Ascending aorta (tissue), 2 donors: ENCODE data around the gene DGKK. TPM values are rescaled to one million over a fixed set of nuclear protein-coding genes. Genes with fewer than 3 reads are reported as not detected.
"Not testable (repeated sequence)": the region's sequence is repeated elsewhere in the genome, so short reads cannot be mapped to it uniquely, and the experiment has no call there.

Source experiments
- DNase-seq, 2 donors: peaks; one replicate each; pipeline ENCODE4 v3.0.0-alpha.2; 2019; ENCODE audit warnings: low spot score in 2 of 2
- H3K27ac ChIP-seq, 2 donors: fragments of 200-600 bp; sonication (generic); one replicate each; pipeline ENCODE4 v1.5.1; 2016 to 2017; ENCODE audit warnings: mild to moderate bottlenecking in 1 of 2
- H3K27me3 ChIP-seq: fragments of 200-600 bp; sonication (generic); one replicate; pipeline ENCODE4 v1.5.1; 2017
- H3K36me3 ChIP-seq, 2 donors: fragments of 200-600 bp; sonication (generic); one replicate each; pipeline ENCODE4 v1.5.1; 2016
- H3K4me1 ChIP-seq, 2 donors: fragments of 200-600 bp; sonication (generic); one replicate each; pipeline ENCODE4 v1.5.1; 2016 to 2017; ENCODE audit warnings: mild to moderate bottlenecking in 1 of 2
- H3K4me3 ChIP-seq, 2 donors: fragments of 200-600 bp; sonication (generic); one replicate each; pipeline ENCODE4 v1.5.1; 2016 to 2017; ENCODE audit warnings: mild to moderate bottlenecking in 1 of 2
- H3K9me3 ChIP-seq, 2 donors: fragments of 200-600 bp; sonication (generic); one replicate each; pipeline ENCODE4 v1.5.1; 2016
- intact Hi-C: fragments of 100-400 bp; cut with DNase I; formaldehyde crosslinking; loops from one replicate; pipeline ENCODE4 v1.15.1; 2023
- total RNA-seq: library from RNA; depleted of rRNA; stranded (reverse); fragments of >200 nt; gene quantifications from one replicate; pipeline ENCODE4 v1.1.0, GENCODE V29; 2016
- TF ChIP-seq, protein P1 (sequence below), 3 experiments: fragments of 200-600 bp in 2 of 3; fragments of 450-650 bp in 1 of 3; sonication (generic) in 2 of 3; IDR thresholded peaks; one replicate each; pipeline ENCODE4 v1.5.1; 2016 to 2019; ENCODE audit warnings: antibody characterized with exemption in 3 of 3, mild to moderate bottlenecking in 1 of 3, moderate library complexity in 1 of 3

The DGKK gene
- total RNA-seq, 1 donor from 2014 or later: not detected

DNA sequence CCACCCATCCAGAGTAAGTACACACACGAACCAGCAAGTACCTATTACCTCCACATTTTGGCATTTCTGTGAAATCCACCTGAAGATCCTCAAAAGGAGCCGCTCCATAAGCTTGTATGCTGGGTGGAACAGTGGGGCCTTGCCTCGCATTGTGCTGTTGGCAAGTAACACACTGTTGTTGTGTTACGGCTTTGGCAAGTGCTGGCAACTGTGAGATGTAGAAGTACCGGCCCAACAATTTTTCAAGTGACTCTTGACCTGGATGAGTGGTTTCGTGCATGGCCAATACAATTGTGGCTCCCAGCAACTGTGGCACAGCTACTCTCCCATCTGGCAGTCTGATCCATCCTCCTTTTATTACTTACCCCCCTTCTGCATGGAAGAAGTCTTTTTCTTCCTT is 137.3 kb downstream of the DGKK start:
- TF ChIP-seq, protein P1, sequence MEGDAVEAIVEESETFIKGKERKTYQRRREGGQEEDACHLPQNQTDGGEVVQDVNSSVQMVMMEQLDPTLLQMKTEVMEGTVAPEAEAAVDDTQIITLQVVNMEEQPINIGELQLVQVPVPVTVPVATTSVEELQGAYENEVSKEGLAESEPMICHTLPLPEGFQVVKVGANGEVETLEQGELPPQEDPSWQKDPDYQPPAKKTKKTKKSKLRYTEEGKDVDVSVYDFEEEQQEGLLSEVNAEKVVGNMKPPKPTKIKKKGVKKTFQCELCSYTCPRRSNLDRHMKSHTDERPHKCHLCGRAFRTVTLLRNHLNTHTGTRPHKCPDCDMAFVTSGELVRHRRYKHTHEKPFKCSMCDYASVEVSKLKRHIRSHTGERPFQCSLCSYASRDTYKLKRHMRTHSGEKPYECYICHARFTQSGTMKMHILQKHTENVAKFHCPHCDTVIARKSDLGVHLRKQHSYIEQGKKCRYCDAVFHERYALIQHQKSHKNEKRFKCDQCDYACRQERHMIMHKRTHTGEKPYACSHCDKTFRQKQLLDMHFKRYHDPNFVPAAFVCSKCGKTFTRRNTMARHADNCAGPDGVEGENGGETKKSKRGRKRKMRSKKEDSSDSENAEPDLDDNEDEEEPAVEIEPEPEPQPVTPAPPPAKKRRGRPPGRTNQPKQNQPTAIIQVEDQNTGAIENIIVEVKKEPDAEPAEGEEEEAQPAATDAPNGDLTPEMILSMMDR (IDR thresholded peaks at IDR 0.05): no peak
- intact Hi-C loops: no loop called here
- Histone ChIP-seq H3K36me3 (no peaks in the 10 kb centered on the region), H3K27me3 (no peaks in the 10 kb centered on the region), H3K27ac (no peak overlapping the region), H3K4me3 (no peak overlapping the region), H3K4me1 (no peaks in the 10 kb centered on the region), H3K9me3 (peaks cover 0 to 6% of the 10 kb centered on the region in 2 donors)
- no peak for DNase-seq

DNA sequence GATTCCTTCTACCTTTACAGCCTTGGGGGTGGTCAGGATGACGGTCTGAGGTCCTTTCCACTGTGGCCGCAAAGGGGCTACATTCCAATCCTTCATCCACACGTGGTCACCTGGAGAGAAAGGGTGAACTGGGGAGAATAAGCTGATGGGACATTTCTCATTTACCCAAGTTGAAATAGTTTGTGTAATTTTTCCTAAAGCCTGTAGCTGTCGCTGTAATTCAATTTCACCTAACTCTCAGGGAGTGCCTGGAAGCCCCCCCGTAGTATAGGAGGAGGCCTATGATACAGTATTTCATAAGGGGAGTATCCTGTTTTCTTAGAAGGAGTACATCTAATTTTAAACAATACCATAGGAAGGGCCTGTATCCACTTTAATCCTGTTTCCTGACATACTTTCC is 138.0 kb downstream of the DGKK start:
- H3K27ac ChIP-seq, H3K27me3 ChIP-seq, DNase-seq, H3K4me1 ChIP-seq, H3K9me3 ChIP-seq, H3K4me3 ChIP-seq, H3K36me3 ChIP-seq, intact Hi-C loops: not testable (repeated sequence)

GRCh38 chrX:50327235-50327634 is 143.4 kb downstream of the DGKK start:
- H3K4me3 ChIP-seq: no peak overlapping the region
- no peak overlapping the region for H3K27ac ChIP-seq
- no peaks in the 10 kb centered on the region for H3K4me1 ChIP-seq
- intact Hi-C loops: no loop called here
- DNase-seq: no peak
- H3K36me3 ChIP-seq: no peaks in the 10 kb centered on the region
- TF ChIP-seq, protein P1 (IDR thresholded peaks at IDR 0.05): no peak
- H3K9me3 ChIP-seq: peaks cover 0 to 6% of the 10 kb centered on the region in 2 donors
- no peaks in the 10 kb centered on the region for H3K27me3 ChIP-seq
